NCI-H128 (cell line): ENCODE results near the gene HYI.
"Not testable (repeated sequence)": the region's sequence is repeated elsewhere in the genome, so short reads cannot be mapped to it uniquely, and the experiment has no call there.

Source experiments
- DNase-seq: peaks from one replicate; lab custom pipeline; 2025; ENCODE audit not compliant: unreplicated experiment; lab: John Stamatoyannopoulos, UW

HYI gene

DNA sequence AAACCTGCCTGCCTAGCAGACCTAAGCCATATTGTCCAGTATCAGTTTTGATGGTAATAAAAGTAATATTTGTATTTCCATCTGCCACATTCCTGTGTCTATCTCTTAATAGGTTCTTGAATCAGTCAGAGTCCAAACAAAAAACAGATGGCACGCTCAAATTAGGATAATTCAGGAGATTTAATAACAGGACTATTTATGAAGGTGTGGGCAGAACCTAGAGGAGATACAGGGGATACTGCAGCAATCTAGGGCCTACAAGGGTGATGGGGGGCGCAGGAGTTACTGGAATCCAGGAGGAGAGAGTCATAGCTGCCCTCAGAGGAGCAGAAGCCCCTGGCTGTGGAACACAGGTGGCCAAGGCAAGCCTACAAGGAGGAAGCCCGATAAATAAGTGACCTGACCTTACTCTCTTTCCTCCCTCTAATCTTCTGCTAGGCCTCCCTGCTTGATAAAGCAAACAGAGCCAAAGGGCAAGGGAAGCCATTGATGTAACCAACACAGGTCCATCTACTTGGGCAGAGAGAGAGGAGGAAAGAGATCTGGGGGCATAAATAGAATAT lies 11.9 kb upstream of the HYI start:
- no peak for DNase-seq

DNA sequence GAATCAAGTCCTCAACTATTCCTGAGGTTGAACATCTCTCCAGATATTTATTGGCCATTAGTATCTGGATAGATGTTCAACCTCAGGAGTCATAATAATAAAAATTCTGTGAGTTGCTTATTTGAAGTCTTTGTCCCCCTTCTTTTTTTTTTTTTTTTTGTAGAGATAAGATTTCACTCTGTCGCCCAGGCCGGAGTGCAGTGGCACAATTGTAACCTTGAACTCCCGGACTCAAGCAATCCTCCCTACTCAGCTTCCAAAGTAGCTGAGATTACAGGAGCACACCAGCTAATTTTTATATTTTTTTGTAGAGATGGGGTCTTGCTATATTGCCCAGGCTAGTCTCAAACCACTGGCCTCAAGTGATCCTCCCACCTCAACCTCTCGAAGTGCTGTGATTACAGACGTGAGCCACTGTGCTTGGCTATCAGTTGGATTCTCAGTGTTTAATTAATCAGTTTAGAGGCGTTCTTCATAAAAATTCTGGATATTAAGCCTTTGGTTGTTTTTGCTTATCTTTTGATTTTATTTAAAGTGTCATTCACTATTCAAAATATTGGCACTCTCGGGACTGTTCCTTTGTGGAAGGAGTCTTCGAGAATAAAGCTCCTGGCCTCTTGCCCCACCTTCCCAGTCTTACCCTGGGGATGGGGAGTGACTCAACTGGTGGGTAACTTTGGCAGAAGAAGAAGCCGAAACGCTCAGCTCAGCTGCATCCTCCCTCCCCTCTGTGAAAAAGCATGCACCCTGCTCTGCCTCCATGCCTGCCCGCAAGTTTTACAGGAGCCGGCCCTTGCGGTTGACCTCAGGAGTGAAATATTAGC lies 11.2 kb upstream of the HYI start:
- DNase-seq, result no peak

DNA sequence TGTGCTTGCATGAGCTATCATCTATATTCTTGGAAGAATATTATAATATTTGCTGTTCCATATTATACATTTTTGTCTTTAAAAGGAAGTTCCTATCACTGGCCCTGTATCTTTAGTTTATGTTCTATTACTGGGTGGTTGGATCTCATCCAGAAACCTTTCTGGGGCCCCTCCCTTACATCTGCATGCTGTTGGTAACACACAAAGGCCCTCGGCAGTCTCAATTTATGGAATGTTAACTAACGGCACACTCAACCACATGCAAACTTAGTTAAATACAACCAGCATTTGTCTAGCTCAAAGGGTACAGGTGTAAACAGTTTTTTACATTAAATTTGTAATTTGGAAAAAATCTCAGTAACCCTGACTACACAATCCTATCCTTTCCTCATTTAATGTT lies 9.7 kb upstream of the HYI start:
- no peak for DNase-seq

DNA sequence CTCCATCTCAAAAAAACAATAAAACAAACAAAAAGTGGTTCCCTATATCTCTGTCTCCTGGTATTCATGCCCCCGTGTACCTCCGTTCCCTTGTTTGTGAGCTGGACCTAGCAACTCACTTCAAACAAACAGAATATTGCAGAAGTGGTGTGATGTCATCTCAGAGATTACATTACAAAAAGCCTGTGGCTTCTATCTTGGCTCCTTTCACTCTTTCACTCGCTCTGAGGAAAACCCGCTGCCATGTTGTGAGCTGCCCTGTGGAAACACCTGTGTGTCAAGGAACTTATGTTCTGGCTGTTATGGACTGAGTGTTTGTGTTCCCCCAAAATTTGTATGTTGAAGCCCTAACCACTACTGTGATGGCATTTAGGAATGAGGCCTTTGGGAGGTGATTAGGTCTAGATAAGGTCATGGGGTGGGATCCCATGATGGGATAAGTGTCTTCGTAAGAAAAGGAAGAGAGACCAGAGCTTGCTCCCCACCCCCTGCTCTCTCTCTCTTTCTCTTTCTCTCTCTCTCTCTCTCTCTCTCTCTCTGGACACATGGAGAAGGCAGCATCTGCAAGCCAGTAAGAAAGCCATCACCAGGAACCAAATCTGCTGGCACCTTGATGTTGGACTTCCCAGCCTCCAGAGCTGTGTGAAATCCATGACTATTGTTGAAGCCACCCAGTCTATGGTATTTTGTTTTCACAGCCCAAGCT lies 7.4 kb upstream of the HYI start:
- no peak for DNase-seq

- not testable (repeated sequence) for DNase-seq
Measured at GRCh38 chr1:43458379-43458778, 4.6 kb upstream of the HYI start.

DNA sequence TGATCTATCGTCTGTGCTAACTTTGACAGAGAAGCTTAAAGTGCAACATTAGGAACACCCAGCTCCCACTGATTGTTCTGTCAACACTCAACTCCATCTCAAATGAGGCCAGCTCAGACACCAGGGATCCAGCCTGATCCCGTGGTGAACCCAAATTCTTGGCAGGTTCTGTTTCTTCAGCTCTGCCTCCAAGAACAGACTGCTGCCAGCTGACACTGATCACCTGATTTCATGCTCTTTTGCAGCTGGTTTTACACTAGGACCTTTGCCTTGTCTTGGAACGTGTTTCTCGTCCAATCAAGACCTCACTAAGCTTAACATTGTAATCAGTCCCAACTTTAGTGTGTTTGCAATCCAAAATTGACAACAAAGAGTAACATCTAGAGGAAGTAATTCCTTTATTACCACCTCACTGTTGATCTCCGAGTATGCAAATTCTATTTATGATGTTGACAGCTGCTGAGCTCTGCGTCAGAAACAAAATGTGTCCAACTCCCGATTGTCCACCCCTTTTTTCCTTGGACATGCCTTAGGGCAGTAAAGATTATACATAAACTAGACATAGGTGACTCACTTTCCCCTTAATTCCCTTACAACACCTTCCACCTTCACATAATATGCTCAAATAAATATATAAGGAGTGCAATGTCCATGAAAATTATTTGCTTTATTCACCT lies 1.6 kb upstream of the HYI start:
- DNase-seq, result no peak

- peak; percentile 20 for DNase-seq
Measured at GRCh38 chr1:43454270-43455011, 710 bp upstream of the HYI start.

DNA sequence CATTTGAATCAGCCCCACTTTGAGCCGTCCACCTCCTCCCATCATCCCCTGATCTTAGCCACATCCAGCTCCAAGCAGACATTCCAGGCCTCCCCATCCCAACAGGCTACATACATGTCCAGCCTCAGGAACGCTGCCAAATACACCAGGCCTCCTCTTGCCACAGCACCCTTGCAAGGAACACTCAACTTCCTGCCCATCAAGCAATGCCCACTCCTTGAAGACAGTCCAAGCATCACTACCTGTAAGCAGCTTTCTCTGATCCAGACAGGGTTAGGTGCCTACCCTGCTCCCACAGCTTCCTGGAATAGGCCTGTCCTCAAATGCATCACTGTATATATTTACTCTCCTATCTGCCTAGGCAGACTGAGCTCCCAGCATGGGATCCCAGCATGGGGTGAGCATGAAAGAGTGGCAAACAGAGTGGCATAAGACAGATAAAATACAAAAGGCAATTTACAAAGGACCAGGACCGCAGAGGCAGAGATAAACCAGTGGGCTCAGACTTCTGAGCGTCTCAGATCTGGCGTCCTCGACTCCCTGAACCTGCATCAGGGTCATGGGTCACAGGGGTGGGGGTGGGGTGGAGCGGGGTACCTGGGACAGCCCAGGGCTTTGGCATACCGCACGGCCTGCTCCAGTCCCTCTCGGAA lies 816 bp downstream of the HYI start:
- DNase-seq, result peak; percentile 16

- DNase-seq, result no peak
Measured at GRCh38 chr1:43451701-43452532, 1.8 kb downstream of the HYI start.

GRCh38 chr1:43451157-43451591 lies 2.6 kb downstream of the HYI start:
- no peak for DNase-seq

GRCh38 chr1:43450251-43450941 lies 3.3 kb downstream of the HYI start:
- DNase-seq, result no peak

DNA sequence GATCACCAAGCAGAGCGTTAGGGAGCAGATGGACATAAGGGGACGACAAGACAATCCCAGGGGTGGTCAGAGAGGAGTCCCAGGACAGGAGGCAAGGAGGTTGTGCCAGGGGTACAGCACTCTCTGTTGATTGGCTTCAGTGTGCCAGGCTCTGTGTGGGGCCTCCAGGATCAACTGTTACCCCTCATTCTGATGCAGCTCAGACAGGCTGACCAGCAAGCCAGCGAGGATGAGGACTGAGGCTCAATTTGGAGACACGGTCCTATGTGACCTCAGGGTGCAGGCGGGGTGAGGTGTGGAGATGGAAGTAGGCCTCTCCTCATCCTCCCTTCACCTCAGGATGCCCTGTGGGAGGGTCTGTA lies 4.0 kb downstream of the HYI start:
- no peak for DNase-seq

- no peak for DNase-seq
Measured at GRCh38 chr1:43448955-43449707, 4.6 kb downstream of the HYI start.

DNA sequence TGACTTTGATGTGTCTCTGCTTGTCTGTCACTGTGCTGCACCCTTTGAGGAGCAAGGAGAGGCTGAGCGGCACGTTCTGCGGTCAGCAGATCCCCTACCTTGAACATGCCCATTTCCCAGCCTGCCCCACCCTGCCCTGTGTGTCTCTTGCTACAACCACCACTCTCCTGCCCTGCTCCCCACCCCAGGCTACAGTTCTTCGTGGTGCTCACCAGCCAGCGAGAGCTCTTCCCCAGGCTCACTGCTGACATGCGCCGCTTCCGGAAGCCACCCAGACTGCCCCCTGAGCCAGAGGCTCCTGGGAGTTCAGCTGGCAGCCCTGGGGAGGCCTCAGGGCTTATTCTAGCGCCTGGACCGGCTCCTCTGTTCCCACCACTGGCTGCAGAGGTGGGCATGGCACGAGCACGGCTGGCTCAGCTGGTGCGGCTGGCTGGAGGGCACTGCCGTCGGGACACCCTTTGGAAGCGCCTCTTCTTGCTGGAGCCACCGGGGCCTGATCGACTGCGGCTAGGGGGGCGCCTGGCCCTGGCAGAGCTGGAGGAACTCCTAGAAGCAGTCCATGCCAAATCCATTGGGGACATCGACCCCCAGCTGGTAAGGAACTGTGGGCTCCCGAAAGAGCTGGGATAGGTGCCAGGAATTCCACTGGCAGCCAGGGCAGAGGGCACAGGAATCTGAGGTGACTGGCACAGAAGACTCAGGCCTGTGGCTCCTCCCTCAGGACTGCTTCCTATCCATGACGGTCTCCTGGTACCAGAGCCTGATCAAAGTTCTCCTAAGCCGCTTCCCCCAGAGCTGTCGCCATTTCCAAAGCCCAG lies 5.6 kb downstream of the HYI start:
- DNase-seq, result no peak

GRCh38 chr1:43446881-43447835 lies 6.6 kb downstream of the HYI start:
- no peak for DNase-seq

DNA sequence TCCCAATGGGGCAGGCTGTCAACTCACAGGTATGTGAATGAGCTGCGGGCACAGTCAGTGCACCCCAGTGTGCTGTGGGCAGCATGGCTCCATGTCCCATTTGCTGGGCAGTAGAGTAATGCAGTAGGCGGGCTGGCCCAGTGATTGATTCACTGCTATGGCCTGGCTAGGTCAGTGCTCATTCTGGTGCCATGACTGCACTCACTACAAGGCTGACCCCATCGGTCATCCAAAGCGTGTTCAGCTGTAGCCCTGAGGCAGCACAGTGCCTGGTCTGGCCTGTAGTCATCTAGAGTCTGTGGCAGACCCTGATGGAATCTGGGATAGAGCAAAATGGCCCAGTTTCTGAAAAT lies 7.4 kb downstream of the HYI start:
- DNase-seq, result no peak
